ENCODE results near the gene SPRN. TPM values are rescaled to one million over a fixed set of nuclear protein-coding genes. Genes with fewer than 3 reads are reported as not detected.

Gene SPRN
- 0.16 and 0.38 TPM in 2 replicates for total RNA-seq

GRCh38 chr10:133424601-133425000 lies at the start of gene SPRN:
Gene SPRN (minus strand): TSS chr10:133424625. CDS start chr10:133423681, 944 bp downstream.

GRCh38 chr10:133453516-133454203 lies 29.2 kb upstream of the SPRN start, which contains the start of gene SCART1:
Gene SCART1 (plus strand): TSS chr10:133453945. CDS start chr10:133453998, 53 bp downstream.

GRCh38 chr10:133394064-133394663 lies 30.3 kb downstream of the SPRN start, which contains the start of gene MTG1:
Gene MTG1 (plus strand): TSS chr10:133394157. CDS start chr10:133394221, 64 bp downstream.

GRCh38 chr10:133379152-133379800 lies 45.1 kb downstream of the SPRN start, which contains the start of gene PAOX:
Gene PAOX (plus strand): TSS chr10:133379262. CDS start chr10:133379317, 55 bp downstream.

GRCh38 chr10:133373174-133374090 lies 51.0 kb downstream of the SPRN start, which contains the start of gene ECHS1:
Gene ECHS1 (minus strand): TSS chr10:133373354. CDS start chr10:133373333, 21 bp downstream.

Other genes with a start within 250 kb of the SPRN start
- not detected in 2 replicates for gene UTF1, start 194.4 kb downstream of the SPRN start, total RNA-seq
- gene VENTX, start 186.8 kb downstream of the SPRN start, total RNA-seq: not detected in 2 replicates
- gene ADAM8, start 147.8 kb downstream of the SPRN start, total RNA-seq: 0.81 and 1.9 TPM in 2 replicates
- 64.0 and 67.5 TPM in 2 replicates for gene TUBGCP2, start 115.8 kb downstream of the SPRN start, total RNA-seq
- gene ZNF511, start 115.7 kb downstream of the SPRN start, total RNA-seq: 31.4 and 63.9 TPM in 2 replicates
- 1.9 TPM in 1 of 2 replicates, not detected in the other for gene CALY, start 87.7 kb downstream of the SPRN start, total RNA-seq
- gene PRAP1, start 77.3 kb downstream of the SPRN start, total RNA-seq: not detected in 2 replicates
- gene FUOM, start 66.6 kb downstream of the SPRN start, total RNA-seq: 34.9 and 46.0 TPM in 2 replicates
- gene ECHS1, start 51.3 kb downstream of the SPRN start, total RNA-seq: 85.7 and 93.0 TPM in 2 replicates
- 6.7 and 9.0 TPM in 2 replicates for gene PAOX, start 45.4 kb downstream of the SPRN start, total RNA-seq
- 38.7 and 50.0 TPM in 2 replicates for gene MTG1, start 30.5 kb downstream of the SPRN start, total RNA-seq
- under 0.01 and 1.4 TPM in 2 replicates for gene SCART1, start 29.3 kb upstream of the SPRN start, total RNA-seq
- 0.16 and 0.38 TPM in 2 replicates for gene CYP2E1, start 102.7 kb upstream of the SPRN start, total RNA-seq
- not detected in 2 replicates for gene SYCE1, start 141.0 kb upstream of the SPRN start, total RNA-seq
- not detected in 2 replicates for gene FRG2B, start 202.2 kb upstream of the SPRN start, total RNA-seq

Data from mesangial cell (primary cell).